HG03342 (cell line): ENCODE results near the gene SUGCT.

Experiments used
- ATAC-seq: cut with Tn5 transposase; IDR thresholded peaks from one replicate; pipeline ENCODE4 v1.9.1; 2021; ENCODE audit warnings: mild to moderate bottlenecking, moderate library complexity; ENCODE audit not compliant: unreplicated experiment

The SUGCT gene

DNA sequence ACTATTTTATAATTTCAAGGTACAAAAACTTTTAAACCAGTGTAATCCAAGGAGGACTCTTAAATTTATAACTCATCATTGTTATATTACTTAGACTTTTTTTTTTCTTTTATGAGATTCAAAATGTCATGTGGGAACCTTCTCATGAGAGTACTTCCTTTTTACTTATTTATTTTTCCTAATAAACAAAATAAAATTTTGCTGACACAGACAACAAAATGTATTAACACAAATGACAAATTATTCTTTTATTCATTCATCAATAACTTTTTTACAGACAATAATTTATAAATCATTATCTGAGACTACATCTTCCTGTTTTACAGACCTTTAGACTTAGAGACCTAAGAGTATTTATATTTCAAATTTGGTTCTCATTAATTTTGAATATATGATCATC, 706.2 kb downstream of the SUGCT start:
- ATAC-seq = no peak

- no peak for ATAC-seq
These were observed 707.8 kb downstream of the SUGCT start for GRCh38 chr7:40842641-40843040.

- no peak for ATAC-seq
These were observed 708.7 kb downstream of the SUGCT start for GRCh38 chr7:40843338-40843985.

GRCh38 chr7:40845943-40846342, 711.1 kb downstream of the SUGCT start:
- ATAC-seq = no peak

DNA sequence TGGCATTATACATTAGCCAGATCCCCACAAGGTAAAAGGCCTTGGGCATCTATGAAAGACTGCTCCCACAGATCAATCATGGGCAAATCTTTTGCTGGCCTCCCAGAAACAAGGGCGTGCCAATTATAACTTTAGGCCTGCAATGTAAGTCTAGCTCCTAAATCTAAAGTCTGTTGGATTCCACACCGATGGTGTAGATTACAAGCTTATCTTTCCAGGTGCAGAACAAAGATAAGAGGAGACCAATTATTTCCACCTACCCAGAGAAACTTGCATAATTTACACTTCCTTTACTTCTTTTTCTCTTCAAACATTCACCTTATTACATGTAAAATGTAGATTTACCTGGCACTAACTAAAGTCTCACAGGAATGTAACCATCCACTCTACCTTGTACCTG, 713.1 kb downstream of the SUGCT start:
- no peak for ATAC-seq

GRCh38 chr7:40848541-40849221, 713.9 kb downstream of the SUGCT start:
- no peak for ATAC-seq

- ATAC-seq = no peak
These were observed 715.2 kb downstream of the SUGCT start for GRCh38 chr7:40850017-40850416.

DNA sequence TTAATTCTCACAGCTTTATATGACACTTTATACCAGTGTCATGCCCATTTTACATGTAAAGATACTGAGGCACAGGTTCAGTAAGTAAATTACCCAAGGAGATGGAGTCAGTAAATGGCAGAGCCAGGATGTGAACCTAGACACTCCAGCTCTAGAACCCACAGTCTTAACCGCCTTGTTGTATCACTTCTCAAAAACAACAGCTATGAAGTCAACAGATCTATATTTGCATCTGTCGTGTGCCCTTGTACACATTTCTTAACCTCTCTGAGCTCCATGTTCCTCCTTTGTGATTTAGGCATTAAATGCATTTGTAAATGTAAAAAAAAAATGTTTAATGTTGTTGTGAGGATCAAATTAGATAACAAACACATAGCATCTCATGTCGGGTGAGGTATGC, 716.2 kb downstream of the SUGCT start:
- ATAC-seq = no peak

DNA sequence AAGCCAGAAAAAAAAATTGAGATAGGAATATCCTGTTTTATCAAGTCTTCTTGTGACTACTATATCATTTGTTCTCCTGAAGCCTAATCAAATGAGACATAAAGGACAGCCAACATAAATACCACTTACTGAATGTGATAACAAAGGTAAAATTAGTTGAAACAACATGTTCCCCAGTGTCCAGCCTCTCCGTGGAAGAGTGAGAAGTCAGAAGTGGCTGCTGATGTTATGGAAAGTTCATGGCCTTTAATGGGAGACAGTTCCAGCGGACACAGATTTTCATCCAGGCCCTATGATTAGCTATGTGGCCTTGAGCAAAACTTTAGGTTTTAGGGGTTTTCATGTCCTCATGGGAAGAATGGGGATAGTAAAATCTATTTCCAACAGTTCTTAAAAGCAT, 724.3 kb downstream of the SUGCT start:
- no peak for ATAC-seq

- ATAC-seq = no peak
These were observed 725.2 kb downstream of the SUGCT start for GRCh38 chr7:40859965-40860543.

DNA sequence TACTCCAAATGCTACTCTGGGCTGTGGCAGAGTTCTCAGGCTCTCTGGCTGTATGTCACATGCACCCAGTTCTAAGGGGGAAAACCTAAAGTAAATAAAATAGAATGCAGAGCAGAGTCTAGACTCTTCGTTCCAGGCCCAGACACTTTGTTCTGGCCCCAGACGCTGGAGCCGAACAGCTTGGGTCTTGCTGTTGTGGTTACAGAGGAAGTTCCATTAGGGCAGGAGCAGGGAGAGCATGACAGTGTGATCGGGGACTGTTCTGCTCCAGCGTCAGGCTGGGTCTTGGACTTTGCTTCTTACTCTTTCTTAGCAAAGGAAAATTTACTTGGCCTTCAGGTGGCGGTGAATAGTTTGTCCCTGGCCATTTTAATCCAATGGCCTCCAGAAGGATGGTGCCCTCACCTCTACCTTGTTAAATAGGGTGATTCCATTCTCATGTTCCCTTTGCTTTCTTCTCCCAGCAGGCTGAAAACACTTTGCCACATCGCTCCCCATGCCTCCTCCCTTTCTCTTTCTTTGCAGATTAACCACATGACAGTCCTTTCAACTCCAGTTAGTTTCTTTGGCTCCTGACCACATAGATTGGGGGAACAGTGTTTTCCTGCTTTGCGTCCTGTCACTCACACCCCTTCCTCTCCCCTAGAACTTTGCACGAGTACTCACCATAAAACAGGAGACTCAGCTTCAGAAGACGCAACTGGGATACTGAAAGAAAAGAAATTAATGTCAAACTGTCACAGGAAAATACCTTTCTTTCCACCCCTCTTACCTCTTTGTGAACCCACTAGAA, 730.8 kb downstream of the SUGCT start:
- no peak for ATAC-seq

GRCh38 chr7:40866601-40867000, 731.8 kb downstream of the SUGCT start:
- ATAC-seq = no peak

GRCh38 chr7:40870108-40870507, 735.3 kb downstream of the SUGCT start:
- ATAC-seq = no peak

DNA sequence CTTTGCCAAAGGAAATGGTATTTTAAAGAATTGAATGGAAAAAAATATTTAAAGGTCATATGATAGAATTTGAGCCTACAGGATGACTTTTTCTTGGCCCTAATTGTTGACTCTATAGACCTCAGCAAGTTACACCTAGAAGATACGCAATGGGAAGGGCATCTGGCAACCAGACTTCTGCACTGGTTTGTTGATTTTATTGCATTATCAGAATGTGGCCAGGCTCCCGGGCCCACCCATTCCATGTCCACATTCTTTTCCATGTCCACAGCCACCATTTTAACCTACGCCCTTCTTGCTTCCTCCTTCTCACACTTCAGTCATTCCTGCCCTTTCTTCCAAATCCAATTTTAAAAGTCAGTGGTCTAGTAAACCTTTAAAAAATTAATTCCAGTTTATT, 738.4 kb downstream of the SUGCT start:
- ATAC-seq = no peak

DNA sequence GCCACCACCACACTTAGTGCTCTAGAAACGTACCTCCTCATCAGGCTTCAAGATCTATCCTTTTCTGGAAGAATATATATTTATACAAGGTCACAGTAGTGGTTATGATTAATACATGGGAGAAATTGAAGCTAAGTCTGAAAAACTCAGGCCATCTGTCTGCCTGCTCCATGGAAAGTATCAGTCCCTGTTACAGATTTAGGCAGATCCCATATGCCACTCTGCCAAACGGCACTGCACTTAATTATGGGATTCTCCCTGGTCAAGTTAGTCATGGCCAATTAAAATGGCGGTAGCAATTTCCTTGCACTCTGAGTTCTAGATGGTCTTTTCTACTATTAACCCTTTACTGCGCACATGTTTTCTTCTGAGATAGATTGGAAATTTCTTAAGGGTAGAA, 740.0 kb downstream of the SUGCT start:
- no peak for ATAC-seq

DNA sequence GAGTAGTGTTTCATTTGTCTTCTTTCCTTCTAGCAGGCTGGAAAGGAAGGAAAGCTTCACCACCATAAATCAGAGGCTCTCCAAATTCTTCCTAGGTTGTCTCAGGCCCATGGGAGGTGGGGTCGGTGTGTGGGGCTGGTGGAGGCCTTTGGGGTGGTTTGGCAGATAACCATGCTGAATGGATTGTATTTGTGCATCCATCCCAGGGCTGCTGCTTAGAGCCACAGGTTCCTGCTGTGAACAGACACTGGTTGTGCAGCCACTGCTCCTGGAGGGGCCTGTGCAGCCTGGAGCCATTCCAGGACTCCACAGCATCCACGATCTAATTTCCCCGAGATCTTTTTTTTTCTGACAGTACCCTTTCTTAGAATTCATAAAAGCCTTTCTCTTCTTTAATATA, 741.8 kb downstream of the SUGCT start:
- ATAC-seq = no peak

- ATAC-seq = no peak
These were observed 745.2 kb downstream of the SUGCT start for GRCh38 chr7:40879941-40880543.

DNA sequence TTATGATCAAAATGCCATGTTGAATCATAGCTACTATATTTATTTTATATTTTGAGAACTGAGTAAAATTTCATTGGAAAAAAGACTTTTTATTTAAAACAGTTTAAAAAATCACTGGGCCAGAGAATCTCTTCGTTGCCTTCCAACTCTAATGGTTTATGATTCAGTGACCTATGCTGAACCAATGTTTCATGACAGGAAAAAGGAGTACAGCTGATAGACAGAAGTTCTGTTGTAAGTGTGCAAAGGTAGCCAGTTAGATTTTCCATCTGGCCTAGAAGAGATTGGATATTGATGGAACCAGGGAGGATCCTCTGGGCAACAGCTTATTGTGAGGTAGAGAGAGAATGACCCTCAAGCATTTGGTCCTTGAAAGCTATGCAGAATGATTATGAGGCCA, 745.8 kb downstream of the SUGCT start:
- no peak for ATAC-seq

GRCh38 chr7:40881405-40881926, 746.7 kb downstream of the SUGCT start:
- ATAC-seq = no peak

DNA sequence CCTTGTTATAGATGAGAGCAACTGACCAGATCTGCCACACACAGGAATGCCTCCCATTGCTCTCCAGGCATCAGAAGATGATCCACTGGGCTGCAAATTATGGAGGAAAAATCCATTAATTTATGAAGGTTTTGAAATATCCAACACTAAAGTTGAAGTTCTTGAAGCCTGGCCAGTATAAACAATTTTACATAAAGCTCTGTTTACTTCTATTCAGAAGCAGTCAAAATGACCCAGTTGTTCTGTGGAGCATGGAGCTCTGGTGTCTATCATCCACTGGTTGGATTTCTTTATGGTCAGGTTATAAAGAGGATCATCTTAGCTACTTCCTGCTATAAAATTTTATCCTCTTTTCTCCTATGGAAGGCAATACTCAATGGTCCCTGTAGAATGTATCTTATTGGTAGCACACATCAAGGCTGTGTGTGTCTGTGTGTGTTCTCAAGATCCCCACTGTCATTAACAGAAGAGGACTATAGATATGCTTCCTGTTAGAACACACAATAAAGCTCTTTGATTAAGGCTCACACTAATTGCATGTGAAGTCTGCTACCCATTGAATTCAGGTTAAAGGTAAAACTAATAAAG, 747.4 kb downstream of the SUGCT start:
- ATAC-seq = no peak

GRCh38 chr7:40883826-40884225, 749.0 kb downstream of the SUGCT start:
- ATAC-seq = no peak
